Stimulated activated CD4-positive, alpha-beta T cell treated with anti-CD3 and anti-CD28 coated beads, Interleukin-15, amount 100 ng/mL, for 48 hours (primary cell): ENCODE data around the gene EOLA1.
"Not testable (repeated sequence)": the region's sequence is repeated elsewhere in the genome, so short reads cannot be mapped to it uniquely, and the experiment has no call there.

ENCODE experiments used
- DNase-seq, 2 donors: peaks; one replicate each; pipeline ENCODE4 v3.0.0-alpha.2; 2020; ENCODE audit warnings: low read depth in 2 of 2

EOLA1 gene

DNA sequence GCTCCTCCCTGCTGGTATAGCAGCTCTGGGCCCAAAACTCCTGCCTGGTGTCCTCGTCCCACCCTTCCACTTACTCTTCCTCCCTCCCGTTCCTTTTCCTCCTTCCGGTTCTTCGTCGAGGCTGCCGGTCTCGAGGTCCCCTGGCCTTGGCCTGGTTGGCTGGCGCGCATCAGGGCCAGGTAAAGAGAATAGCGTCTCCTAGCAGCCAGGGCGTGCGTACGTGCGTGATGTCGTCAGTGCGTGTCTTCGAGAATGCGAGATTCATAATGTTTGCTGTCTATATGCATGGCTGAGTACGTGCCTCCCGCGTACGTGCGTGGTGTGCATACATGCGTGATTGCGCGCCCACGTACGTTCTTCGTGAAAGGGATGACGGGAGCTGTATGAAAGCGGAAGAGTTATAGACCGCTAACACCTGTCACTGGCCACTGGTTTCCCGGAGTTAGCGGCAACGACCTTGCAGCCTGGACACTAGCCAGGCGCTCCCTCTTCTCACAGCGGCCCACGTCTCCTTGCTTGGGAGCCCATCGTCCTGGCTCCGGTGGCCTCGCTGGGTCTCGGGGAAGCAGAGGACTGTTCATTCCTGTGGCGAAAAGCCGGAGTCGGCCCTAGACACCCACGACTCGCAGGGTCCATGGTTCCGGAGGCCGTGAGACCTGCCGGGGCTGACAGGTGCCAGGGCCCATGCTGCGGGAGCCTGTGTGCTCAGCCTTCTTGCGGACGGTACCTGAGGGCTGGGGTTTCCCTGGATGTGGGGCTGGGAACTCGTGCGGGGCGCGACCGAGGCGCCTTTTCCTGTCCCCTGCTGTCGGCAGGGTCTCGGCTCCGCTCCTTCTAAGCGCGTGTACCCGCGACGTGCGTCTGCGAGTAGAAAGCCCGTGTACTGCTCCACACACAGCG, at the start of gene EOLA1:
Gene EOLA1, plus strand, starts transcription at position 392 of the 900 bp plus-strand sequence. CDS start 4,619 bp downstream, outside the sequence.
- peak; percentile 83 to 86 for DNase-seq

DNA sequence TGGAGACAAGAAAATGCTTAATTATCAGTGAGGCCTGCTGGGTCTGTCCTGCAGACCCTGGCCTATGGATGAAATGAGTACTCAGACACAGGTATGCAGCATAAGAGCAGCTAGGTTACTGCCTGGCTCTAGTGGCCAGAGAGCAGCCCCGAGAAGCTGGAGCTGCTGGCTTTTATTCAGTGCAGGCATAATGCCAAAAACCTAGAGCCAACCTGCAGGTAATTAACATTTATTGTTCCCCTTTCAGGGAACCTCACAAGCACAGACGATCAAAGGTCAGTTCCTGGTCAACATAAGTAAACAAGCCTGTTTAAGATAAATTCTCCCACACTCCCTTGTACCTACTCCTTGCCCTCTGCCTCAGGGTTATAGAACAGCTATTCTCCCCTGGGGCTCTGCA, 49.0 kb upstream of the EOLA1 start:
- DNase-seq: no peak

DNA sequence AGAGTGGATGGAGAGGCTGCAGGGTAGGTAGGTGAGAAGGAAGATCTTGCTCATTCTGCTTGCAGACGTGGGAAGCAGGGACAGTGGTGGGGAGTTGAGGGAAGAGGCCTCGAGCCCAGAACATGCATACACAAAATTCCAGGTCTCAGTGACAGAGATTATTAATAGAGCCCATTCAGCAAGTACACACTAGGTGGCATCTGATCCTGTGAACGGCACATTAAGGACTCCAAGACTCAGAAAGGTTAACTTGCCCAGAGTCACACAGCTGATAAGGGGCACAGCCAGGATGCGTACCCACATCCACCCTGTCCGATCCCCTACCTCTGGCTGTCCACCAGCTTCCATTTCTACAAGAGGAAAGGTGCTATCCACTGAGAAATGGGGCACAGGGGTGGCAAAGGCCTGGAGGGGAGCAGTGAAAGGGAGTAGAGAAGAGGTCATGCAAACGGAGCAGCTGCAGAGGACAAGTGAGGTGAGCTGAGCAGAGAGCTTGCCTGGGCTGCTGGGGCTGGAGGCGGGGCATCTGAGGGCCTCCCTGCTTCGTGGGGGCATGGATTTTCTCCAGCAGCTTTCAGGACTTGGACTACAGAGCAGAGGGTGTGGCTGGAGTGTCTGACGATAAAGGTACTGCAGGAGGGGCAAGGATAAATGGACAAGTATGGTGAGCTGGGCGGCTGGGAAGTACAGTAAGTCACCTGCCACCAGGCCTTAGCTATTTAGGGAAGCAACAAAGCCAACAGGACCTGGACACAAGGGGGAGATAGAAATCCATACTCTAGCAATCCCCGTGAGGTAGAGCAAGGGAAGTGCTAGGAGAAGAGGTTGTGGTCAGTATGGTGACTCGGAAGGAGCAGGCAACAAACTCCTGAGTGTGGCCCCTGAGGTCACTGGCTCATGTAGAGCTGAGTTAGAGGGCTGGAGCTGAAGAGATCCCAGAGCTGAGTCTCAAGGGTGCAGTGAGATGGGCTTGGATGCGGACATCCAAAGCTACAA, 46.9 kb upstream of the EOLA1 start:
- DNase-seq: no peak

DNA sequence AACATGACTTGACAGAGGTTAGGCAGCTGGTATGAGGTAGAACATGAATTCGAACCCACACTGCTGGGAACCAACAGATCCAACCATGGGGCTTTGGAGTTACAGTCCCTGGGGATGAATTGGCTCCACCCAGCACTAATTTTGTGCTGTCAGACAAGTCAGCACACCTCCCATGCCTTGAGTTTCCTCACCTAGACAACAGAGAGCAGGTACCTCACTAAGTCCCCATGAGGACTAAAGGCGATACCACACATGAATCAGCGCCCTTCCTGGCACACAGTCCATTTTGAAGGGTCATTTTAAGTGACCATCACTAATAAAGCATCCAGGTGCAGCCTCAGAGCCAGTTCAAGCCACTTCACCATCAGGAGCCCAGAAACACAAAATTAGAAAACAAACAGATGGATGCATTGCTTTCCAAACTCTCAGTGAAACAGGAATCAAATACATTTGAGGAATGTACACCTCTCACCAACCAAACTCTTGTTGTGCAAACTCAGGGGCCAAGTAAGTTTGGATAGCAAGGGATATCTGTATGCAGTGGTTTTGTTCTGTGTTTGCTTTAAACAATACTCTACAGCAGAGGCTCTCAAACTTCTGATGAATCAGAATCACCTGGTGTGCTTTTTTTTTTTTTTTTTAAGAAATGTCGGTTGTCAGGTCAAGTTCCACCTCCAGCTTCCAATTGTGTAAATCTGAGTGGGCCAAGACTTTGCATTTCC, 45.8 kb upstream of the EOLA1 start:
- no peak for DNase-seq

DNA sequence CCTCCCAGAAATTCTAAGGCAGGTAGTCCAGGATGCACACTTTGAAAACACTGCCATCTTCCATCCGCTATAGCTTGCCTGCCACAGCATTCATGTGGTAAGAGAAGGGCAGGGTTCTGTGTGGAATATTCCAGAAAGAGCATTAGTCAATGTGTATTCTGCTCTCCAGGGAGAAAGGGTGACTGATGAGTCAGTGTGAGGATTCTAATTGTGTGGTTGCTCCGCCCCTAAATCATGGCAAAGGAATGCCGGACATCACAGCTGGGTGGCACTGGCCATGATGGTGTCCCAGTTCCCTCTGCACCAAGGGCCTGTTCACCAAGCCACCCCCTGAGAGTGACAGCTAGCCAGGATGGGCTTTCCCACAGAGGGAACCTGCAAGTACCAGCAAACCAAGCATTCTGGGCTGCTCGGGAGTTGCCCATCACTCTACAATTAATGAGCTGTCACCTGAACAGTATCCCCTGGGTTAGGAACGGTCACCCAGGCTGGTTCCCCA, 45.2 kb upstream of the EOLA1 start:
- DNase-seq: no peak

DNA sequence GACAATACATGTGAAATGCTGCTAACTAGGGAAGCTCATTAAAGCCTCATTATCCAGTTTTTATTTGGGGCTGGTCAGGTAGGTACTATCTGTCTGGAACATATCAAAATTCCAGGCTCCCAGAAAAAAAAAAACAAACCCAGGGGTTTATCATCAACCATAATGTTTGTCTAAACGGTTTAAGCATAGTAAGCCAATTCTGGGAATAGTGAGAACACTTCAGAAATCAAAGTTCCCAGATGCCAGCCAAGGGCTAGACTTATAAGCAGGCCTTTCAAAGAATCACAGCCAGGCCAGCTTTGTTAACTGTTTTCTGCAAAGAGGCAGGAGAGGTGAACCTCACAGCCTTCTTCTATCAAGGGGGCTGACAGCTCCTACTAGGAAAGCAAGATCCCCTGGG, 43.8 kb upstream of the EOLA1 start:
- DNase-seq: no peak

DNA sequence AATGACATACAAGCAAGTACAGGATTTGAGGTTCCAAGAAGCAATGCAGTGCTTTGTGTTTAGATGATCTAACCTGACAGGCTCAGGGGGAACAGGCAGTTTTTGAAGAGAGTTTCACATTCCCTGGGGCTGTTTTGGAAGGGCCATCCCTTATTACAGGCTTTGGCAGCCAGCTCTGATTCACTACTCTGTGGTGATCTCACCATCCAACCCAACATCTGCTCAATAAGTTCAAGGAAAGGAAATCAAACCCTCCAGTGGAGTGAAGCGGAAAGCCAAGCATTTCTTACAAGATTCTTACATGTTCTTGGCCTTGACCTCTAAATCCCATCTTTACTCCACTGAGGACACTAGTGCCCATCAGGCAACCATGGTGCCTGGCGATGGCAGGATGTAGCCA, 43.2 kb upstream of the EOLA1 start:
- no peak for DNase-seq

DNA sequence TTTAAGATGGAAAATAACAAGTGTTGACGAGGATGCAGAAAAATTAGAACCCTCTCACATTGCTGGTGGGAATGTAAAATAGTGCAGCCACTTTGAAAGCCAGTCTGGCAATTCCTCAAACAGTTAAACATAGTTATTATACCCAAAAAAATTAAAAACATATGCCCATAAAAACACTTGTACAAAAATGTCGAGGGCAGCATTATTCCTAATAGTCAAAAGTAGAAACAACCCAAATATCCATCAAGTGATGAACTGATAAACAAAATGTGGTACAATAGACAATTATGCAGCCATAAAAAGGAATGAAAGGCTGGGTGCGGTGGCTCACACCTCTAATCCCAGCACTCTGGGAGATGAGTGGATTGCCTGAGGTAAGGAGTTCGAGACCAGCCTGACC, 42.0 kb upstream of the EOLA1 start:
- no peak for DNase-seq

DNA sequence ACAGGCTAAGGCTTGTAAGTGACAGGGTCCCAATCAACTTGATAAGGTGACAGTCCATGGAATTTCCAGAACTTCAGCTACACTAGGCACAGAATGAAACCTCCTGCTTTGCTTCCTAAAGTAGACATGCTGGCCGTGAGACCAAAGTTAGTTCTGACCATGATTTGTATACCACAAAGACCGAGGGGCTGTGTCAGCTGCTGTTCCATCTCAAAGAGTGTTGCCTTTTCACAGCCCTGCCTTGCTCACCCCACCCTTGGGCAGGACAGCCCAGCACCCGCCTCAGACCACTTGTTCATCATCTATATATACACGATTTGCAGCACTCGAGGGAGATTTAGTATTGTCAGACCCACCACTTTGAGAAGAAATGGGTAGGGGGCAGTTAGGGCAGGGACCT, 41.0 kb upstream of the EOLA1 start:
- no peak for DNase-seq

DNA sequence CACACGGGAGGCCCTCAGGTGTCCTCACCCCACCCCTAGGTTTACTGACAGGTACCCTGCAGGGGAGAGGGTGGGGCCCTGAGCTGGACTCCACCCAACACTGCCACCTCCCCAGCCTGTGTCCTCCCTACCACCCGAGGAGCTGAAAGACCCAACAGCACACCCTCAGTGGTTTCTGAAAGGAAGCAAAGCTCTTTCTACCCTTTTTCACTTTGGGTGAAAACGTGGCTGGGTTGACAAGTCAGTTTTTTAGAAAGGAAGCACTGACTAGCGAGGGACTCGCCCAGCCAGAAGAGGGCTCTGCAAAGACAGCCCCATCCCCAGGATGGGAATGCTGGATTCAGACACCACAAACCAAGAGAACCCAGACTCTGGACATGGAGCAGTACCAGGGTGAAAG, 37.9 kb upstream of the EOLA1 start:
- DNase-seq: not testable (repeated sequence)

DNA sequence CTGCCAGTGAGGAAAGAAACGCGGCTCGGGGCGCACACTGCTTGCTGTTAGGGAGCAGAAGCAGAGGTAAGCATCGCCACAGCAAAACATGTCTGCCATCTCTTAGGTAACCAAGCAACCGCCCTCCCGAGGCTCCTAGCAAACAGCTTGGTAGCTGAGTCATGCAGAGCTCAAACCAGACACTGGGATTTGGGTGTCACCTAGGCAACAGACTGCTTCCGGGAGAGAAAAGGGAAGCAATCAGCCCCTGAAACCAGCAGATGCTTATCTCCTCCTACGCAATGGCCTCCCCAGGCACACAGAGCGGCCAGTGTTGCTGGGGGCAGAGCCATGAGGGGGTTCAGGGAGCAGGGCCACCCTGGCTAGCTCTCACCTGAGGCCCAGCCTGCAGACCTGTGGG, 37.4 kb upstream of the EOLA1 start:
- DNase-seq: peak; percentile 28 to 43

DNA sequence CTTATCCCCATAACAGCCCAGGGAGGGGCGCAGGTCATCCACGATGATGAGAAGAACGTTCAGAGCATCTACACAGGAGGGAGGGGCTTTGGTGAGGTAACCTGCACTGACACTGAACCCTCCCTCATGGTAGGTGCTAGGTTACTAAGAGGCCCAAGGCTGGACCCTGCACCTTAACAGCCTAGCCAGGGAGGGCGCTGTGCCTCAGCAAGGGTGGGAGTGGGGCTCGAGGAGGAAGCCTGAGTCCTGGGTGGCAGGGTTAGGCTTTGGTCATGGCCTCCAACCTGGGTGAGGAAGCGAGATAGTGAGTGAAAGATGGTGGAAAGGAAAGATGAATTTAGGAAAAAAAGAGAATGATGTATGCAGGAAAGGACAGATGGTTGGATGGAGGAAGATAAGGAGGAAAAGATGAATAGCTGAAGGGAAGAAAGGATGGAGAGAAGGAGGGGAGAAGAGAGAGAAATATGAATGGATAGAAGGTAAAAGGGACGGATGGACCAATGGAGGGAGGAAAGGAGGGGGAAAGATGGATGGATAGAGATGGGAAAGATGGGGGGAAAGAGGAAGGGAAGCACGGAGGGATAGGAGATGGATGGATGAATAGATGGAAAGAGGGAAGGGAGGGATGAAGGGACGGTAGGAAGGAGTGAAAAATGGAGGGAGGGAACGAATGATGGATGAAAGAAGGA, 36.4 kb upstream of the EOLA1 start:
- peak; percentile 65 to 69 for DNase-seq

DNA sequence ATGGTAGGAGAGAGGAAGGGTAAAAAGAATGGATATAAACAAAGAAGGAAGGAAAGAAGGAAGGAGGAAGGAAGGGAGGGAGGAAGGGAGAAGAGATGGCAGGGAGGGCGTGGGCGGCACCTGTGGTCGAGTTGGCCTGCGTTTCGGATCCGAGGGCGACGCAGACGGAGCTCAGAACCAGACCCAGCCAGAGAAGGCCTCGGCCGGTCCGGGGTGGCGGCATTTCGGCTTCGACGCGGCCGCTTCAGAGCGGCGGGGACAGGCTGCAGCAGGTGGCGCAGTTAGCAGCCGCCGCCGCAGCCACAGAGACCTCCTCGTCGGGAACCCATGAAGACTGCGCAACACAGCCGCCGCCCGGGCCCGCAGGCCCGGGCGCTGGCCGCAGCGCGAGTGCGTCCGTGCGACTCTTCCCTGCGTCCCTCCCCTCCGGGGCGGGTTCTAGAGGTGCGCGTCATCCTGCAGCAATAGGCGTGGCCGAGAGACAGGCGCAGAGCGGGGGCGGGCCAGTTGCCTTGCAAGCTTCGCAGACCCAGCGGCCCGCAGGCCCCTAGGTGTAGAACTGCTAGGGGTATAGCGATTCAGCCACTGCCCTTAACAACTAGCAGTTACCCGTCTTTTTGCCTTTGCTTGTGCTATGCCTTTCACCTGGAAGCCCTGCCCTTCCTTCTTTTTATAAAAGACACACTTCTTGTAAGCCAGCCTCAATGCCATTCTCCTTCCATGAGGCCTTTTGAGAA, 35.7 kb upstream of the EOLA1 start, which contains the start of gene IDS:
Gene IDS, minus strand, starts transcription at position 392 of the 737 bp plus-strand sequence. Its CDS starts 169 bp downstream, at position 223.
- DNase-seq: peak; percentile 67 to 76

DNA sequence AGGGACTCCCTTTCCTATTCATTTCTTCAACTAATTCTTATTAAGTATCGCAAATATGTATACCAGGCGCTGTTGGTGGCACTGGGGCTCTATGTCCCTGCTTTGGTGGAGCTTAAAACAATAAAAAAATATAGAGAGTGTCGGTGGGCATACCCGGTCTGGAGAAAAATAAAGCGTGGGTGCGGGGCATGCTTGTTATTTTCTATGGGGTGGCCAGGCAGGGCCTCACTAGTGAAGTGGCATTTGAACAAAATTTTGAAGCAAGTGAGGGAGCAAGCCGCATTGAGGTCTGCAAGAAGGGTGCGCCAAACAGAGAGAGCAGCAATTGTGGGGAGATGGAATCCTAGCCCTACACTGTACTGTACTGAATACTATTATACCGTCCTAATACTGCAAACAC, 35.1 kb upstream of the EOLA1 start:
- no peak for DNase-seq

DNA sequence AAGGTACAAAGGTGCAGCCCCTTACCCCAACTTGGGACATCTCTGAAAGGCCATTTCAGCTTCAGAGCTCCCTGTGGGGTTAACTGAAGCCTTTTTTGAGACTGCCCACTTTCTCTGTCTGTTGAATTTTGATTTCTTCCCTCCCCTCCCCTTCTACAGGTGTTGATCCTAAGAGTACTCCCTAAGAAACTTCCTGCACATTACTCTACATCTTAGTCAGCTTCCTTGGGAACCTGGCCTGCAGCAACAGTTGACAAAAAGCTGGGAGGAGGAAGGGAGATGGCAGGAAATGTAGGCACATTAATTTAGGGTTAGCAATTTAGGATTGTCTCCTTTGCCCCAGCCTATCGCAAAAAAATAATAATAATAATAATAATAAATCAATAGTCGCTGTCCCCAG, 34.5 kb upstream of the EOLA1 start:
- no peak for DNase-seq

DNA sequence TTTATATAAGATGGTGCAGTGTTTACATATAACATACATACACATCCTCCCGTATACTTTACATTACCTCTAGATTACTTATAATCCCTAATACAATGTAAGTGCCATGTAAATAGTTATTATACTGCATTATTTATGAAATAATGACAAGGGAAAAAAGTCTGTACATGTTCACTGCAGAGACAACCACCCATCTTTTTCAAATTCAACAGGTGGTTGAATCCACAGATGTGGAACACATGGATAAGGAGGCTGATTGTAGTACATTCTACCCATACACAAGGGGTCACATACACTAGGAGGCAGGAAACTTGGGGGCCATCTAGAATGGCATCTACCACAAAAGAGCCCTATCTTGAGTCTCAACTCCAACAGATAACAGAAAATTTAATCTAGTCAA, 32.3 kb upstream of the EOLA1 start:
- no peak for DNase-seq

DNA sequence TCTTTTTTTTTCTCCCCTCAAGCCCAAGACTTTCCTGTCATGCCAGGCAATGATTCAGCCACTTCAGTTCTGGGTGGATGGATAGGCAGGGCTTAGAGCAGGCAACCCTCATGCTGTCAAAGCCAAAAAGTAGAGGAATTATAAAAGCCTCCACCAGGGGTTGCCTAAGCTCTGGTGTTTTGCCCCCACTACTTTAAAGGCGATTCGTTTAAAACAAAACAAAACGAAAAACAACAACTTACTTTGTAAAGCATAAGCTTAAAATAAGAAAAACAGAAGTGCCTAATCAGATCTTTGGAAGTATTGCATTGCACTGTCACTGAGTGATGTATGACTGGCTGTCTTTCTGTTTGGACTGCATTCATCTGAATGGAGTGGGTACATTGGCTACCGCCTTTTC, 30.4 kb upstream of the EOLA1 start:
- no peak for DNase-seq

DNA sequence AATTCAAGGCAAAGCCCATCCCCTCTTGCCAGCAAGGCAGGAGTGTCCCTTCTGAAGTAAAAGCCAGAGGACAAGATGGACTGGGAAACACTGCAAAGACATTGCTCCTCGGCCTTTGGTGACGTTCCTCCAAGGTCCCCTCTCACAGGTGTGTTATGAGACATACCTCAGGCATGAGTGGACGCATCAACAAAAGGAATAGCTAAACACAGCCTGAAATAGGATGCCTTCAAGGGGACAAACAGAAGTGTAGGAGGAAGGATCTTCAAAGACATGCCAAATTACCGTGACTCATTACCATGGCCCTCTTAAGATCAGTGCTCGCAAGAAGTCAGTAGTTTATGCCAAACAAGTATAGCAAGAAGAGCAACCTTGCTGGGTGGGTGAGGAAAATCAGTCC, 29.7 kb upstream of the EOLA1 start:
- DNase-seq: no peak

DNA sequence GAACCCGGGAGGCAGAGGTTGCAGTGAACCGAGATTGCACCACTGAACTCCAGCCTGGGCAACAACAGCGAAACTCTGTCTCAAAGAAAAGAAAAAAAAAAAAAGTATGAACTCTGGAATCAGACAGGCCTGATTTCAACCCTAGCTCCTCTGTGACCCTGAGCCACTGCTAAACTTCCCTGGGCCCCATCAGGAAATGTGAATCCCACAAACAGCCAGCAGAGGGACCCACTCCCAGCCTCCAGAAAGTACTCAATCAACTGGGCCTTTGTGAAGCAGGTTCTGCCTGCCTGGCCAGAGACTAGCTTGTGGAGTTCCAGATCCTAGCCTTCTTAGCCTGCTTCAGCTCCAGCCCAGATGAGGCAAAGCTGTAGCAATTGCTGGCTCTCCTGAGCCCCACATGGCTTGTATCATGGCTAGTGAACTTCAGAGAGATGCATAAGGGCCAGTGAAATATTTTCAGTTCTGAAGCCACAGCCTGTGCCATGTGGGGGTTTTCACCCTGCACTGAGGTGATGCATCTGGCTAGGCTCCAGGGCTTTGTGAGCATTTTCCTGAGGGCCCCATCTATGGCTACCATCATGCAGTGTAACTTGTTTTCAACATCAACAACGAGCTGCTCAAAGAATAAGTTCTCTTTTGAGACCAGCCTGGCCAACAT, 28.5 kb upstream of the EOLA1 start:
- peak in 1 of 2 donors; percentile 32 for DNase-seq
